GM21390 (cell line): Measurements from ENCODE around the gene UFD1.
"Not testable (repeated sequence)": the region's sequence is repeated elsewhere in the genome, so short reads cannot be mapped to it uniquely, and the experiment has no call there.

Source experiments
- ATAC-seq: cut with Tn5 transposase; IDR thresholded peaks from one replicate; pipeline ENCODE4 v1.9.1; 2021; ENCODE audit not compliant: unreplicated experiment

The UFD1 gene

GRCh38 chr22:19450363-19451175 lies 28.4 kb downstream of the UFD1 start:
- ATAC-seq, result no peak

GRCh38 chr22:19449422-19449767 lies 29.6 kb downstream of the UFD1 start:
- no peak for ATAC-seq

GRCh38 chr22:19448739-19449421 lies 30.1 kb downstream of the UFD1 start:
- no peak for ATAC-seq

- ATAC-seq, result peak; percentile 35
Observed at GRCh38 chr22:19448076-19448607, 30.9 kb downstream of the UFD1 start.

GRCh38 chr22:19447330-19448075 lies 31.5 kb downstream of the UFD1 start, which contains the start of gene C22orf39:
Gene C22orf39, minus strand, starts transcription at chr22:19447711. Its CDS starts 23 bp downstream, at chr22:19447688.
- ATAC-seq, result peak; percentile 76

- no peak for ATAC-seq
Observed at GRCh38 chr22:19446603-19447329, 32.2 kb downstream of the UFD1 start.

GRCh38 chr22:19445279-19445982 lies 33.6 kb downstream of the UFD1 start:
- not testable (repeated sequence) for ATAC-seq

- ATAC-seq, result no peak
Observed at GRCh38 chr22:19443544-19444211, 35.3 kb downstream of the UFD1 start.

- no peak for ATAC-seq
Observed at GRCh38 chr22:19442166-19442565, 36.8 kb downstream of the UFD1 start.

GRCh38 chr22:19440411-19441195 lies 38.4 kb downstream of the UFD1 start:
- ATAC-seq, result no peak

GRCh38 chr22:19438298-19438697 lies 40.7 kb downstream of the UFD1 start:
- no peak for ATAC-seq

GRCh38 chr22:19436444-19437161 lies 42.4 kb downstream of the UFD1 start:
- ATAC-seq, result not testable (repeated sequence)

- no peak for ATAC-seq
Observed at GRCh38 chr22:19434829-19435580, 44.0 kb downstream of the UFD1 start.

GRCh38 chr22:19434401-19434800 lies 44.6 kb downstream of the UFD1 start:
- ATAC-seq, result no peak

- ATAC-seq, result peak; percentile 77
Observed at GRCh38 chr22:19432133-19432851, 46.7 kb downstream of the UFD1 start, which contains the start of gene MRPL40. Gene MRPL40, plus strand, starts transcription at chr22:19432545. Its CDS starts 10 bp downstream, at chr22:19432555.

- ATAC-seq, result peak; percentile 32
Observed at GRCh38 chr22:19431649-19432132, 47.3 kb downstream of the UFD1 start, which contains the start of gene HIRA. Gene HIRA, minus strand, starts transcription at chr22:19431733. Its CDS starts 257 bp downstream, at chr22:19431476.
